Tibial artery (tissue), 4 donors: Measurements from ENCODE around the gene ZFP30.
A peak's percentile ranks its signal among the peaks of the same experiment; 100 is the strongest.

ENCODE experiments used
- DNase-seq, 2 donors: peaks; one replicate each; pipeline ENCODE4 v3.0.0-alpha.2; 2019
- H3K27ac ChIP-seq, 2 donors: fragments of 200-600 bp; sonication (generic) in 1 of 2; 1 replicate in 1 of 2; 2 replicates in 1 of 2; pipeline ENCODE4 v1.5.1; 2018 to 2019; ENCODE audit warnings: mild to moderate bottlenecking in 1 of 2
- H3K27me3 ChIP-seq, 2 donors: fragments of 200-600 bp; sonication (generic) in 1 of 2; one replicate each; pipeline versions ENCODE4 v1.5.1 to v1.6.0; 2016 to 2019
- H3K36me3 ChIP-seq, 3 donors: fragments of 200-600 bp; sonication (generic) in 2 of 3; one replicate each; pipeline ENCODE4 v1.5.1; 2016 to 2019; ENCODE audit warnings: mild to moderate bottlenecking in 2 of 3
- H3K4me1 ChIP-seq, 4 donors: fragments of 200-600 bp; sonication (generic) in 2 of 4; 1 replicate in 3 of 4; 2 replicates in 1 of 4; pipeline ENCODE4 v1.5.1; 2016 to 2019
- H3K4me3 ChIP-seq, 2 donors: fragments of 200-600 bp; sonication (generic) in 1 of 2; 1 replicate in 1 of 2; 2 replicates in 1 of 2; pipeline ENCODE4 v1.5.1; 2018 to 2019; ENCODE audit warnings: mild to moderate bottlenecking in 2 of 2
- H3K9me3 ChIP-seq, 3 donors: fragments of 200-600 bp; sonication (generic) in 1 of 3; one replicate each; pipeline ENCODE4 v1.5.1; 2016 to 2019
- CTCF ChIP-seq, 2 experiments: fragments of 200-600 bp in 1 of 2; fragments of 450-650 bp in 1 of 2; IDR thresholded peaks; one replicate each; pipeline ENCODE4 v1.5.1; 2017 to 2019; ENCODE audit warnings: antibody characterized with exemption in 2 of 2, mild to moderate bottlenecking in 1 of 2, moderate library complexity in 1 of 2
- intact Hi-C: fragments of 100-400 bp; cut with DNase I; formaldehyde crosslinking; loops from one replicate; pipeline ENCODE4 v1.15.0; 2023; ENCODE audit warnings: low total_unique reads

ZFP30 gene

GRCh38 chr19:37655301-37655688 is at the start of gene ZFP30:
Gene ZFP30 (minus strand): TSS chr19:37655465. CDS start chr19:37647822, 7,643 bp downstream.
- Histone ChIP-seq H3K27ac (peak within 1 kb of the TSS; percentile 87 to 91), H3K27me3 (no peaks in the 10 kb centered on the region), H3K9me3 (peaks cover 0 to 9% (median 0%) of the 10 kb centered on the region in 3 donors), H3K4me1 (peaks cover 0 to 25% (median 16%) of the 10 kb centered on the region in 4 donors), H3K4me3 (peak within 1 kb of the TSS; percentile 67 to 77), H3K36me3 (peaks cover 0 to 8% (median 0%) of the 10 kb centered on the region in 3 donors)
- intact Hi-C loops, result loop anchor here (2.0 kb wide), 1 partner anchor 58 kb away; no protein-coding TSS in a partner anchor
- peak; percentile 88 to 95 for DNase-seq
- no peak for TF ChIP-seq CTCF (IDR thresholded peaks at IDR 0.05)

- H3K4me1 ChIP-seq, result no peaks in the 10 kb centered on the region
- no peak for DNase-seq
- no peak overlapping the region for H3K4me3 ChIP-seq
- peaks cover 0 to 14% (median 7%) of the 10 kb centered on the region in 3 donors for H3K9me3 ChIP-seq
- intact Hi-C loops, result no loop called here
- no peaks in the 10 kb centered on the region for H3K27me3 ChIP-seq
- peaks cover 52 to 71% (median 55%) of the 10 kb centered on the region in 3 donors for H3K36me3 ChIP-seq
- H3K27ac ChIP-seq, result no peak overlapping the region
- no peak for TF ChIP-seq CTCF (IDR thresholded peaks at IDR 0.05)
Measured at GRCh38 chr19:37699057-37699456, 43.8 kb upstream of the ZFP30 start.

- Histone ChIP-seq H3K4me1 (no peaks in the 10 kb centered on the region), H3K27me3 (no peaks in the 10 kb centered on the region), H3K9me3 (peaks cover 0 to 14% (median 7%) of the 10 kb centered on the region in 3 donors), H3K36me3 (peaks cover 44 to 62% (median 47%) of the 10 kb centered on the region in 3 donors), H3K27ac (no peak overlapping the region), H3K4me3 (no peak overlapping the region)
- intact Hi-C loops, result no loop called here
- no peak for TF ChIP-seq CTCF (IDR thresholded peaks at IDR 0.05)
- no peak for DNase-seq
Measured at GRCh38 chr19:37698216-37698615, 43.0 kb upstream of the ZFP30 start.

GRCh38 chr19:37695144-37695899 is 40.1 kb upstream of the ZFP30 start:
- Histone ChIP-seq H3K36me3 (peaks cover 26 to 40% (median 38%) of the 10 kb centered on the region in 3 donors), H3K4me1 (peaks cover 0 to 7% (median 0%) of the 10 kb centered on the region in 4 donors), H3K4me3 (no peak overlapping the region), H3K27ac (no peak overlapping the region), H3K9me3 (peaks cover 0 to 14% (median 7%) of the 10 kb centered on the region in 3 donors), H3K27me3 (no peaks in the 10 kb centered on the region)
- DNase-seq, result no peak
- intact Hi-C loops, result no loop called here
- TF ChIP-seq CTCF (IDR thresholded peaks at IDR 0.05), result no peak

GRCh38 chr19:37692956-37693620 is 37.8 kb upstream of the ZFP30 start:
- no peak overlapping the region for H3K27ac ChIP-seq
- no peak for DNase-seq
- peaks cover 10 to 24% (median 19%) of the 10 kb centered on the region in 3 donors for H3K36me3 ChIP-seq
- H3K27me3 ChIP-seq, result no peaks in the 10 kb centered on the region
- intact Hi-C loops, result no loop called here
- H3K4me3 ChIP-seq, result no peak overlapping the region
- TF ChIP-seq CTCF (IDR thresholded peaks at IDR 0.05), result no peak
- H3K9me3 ChIP-seq, result peaks cover 0 to 7% (median 4%) of the 10 kb centered on the region in 3 donors
- H3K4me1 ChIP-seq, result peaks cover 0 to 7% (median 0%) of the 10 kb centered on the region in 4 donors
